H1 (cell line): ENCODE measurements around the gene TRAP1. TPM values are rescaled to one million over a fixed set of nuclear protein-coding genes. Genes with fewer than 3 reads are reported as not detected.

ENCODE experiments used
- KDM1A ChIP-seq: fragments of 200-600, 300-600 bp; sonication (generic); IDR thresholded peaks from 2 replicates; pipeline ENCODE4 v1.7.1; 2016; ENCODE audit warnings: mild to moderate bottlenecking, low read length, borderline replicate concordance
- RNF2 ChIP-seq: fragments of 200-900, 300-1000 bp; sonication (generic); IDR thresholded peaks from 2 replicates; pipeline ENCODE4 v1.7.1; 2016; ENCODE audit warnings: borderline replicate concordance, low read depth, mild to moderate bottlenecking, antibody characterized with exemption, low read length; ENCODE audit not compliant: poor library complexity, severe bottlenecking; ENCODE audit errors: missing control alignments
- TCF12 ChIP-seq: IDR thresholded peaks from 2 replicates; pipeline ENCODE4 v1.6.1; 2011; ENCODE audit warnings: low read depth, mild to moderate bottlenecking, low read length
- YY1 ChIP-seq: IDR thresholded peaks from 2 replicates; pipeline ENCODE4 v1.6.1; 2011; ENCODE audit warnings: low read depth, mild to moderate bottlenecking, low read length
- polyA plus RNA-seq, 7 experiments: library from polyadenylated mRNA; depleted of rRNA in 3 of 7; stranded (reverse) in 5 of 7; unstranded in 2 of 7; fragments of >200 nt in 5 of 7; fragments of 200-250 nt in 2 of 7; gene quantifications; 1 replicate in 5 of 7; 2 replicates in 1 of 7; 4 replicates in 1 of 7; pipeline versions ENCODE4 v1.2.1 to v1.2.3, GENCODE V29; 2011 to 2013; ENCODE audit warnings: missing spikeins in 2 of 7, mixed read lengths in 2 of 7
- total RNA-seq: library from RNA; stranded (reverse); fragmentation: NEBNext Ultra II Directional; extraction: Animal tissue kit (Norgen Biotek cat#: 25700); gene quantifications from 2 replicates; pipeline ENCODE4 v1.2.1, GENCODE V29; 2021

The TRAP1 gene
- total and polyA plus RNA-seq, 2 of the 8 experiments (the other 6 are each of a cell fraction or from before 2014, with no cell fraction given), result 215 to 283 TPM

DNA sequence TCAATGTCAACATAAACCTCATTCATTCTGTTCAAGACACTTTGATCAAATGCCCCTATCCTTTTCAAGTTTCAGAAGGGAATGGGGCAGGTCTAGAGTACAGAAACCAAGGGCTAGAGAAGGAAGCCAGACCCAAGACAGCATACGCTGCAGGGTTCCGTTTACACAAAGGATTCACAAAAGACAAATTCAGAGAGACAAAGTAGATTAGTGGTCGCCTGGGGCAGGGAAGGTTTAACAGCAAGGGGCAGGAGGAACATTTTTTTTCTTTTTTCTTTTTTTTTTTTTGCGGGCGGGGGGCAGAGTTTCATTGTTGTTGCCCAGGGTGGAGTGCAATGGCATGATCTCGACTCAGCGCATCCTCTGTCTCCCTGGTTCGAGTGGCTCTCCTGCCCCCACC, 19.9 kb upstream of the TRAP1 start (continued):
- TF ChIP-seq YY1 (no peak), KDM1A (no peak), RNF2 (no peak), TCF12 (no peak)
